Caco-2 (cell line): ENCODE data around the gene P4HA2. TPM values are rescaled to one million over a fixed set of nuclear protein-coding genes. Genes with fewer than 3 reads are reported as not detected.

Experiments
- BruUV-seq: library from RNA; stranded (reverse); fragments of 400-500 nt; replicated peaks from 2 replicates; lab custom pipeline; 2021; lab: Mats Ljungman, UMichigan
- CTCF ChIA-PET: fragments of 300-600 bp; sonication (Branson Sonifier 250); formaldehyde crosslinking; loops from one replicate; lab custom pipeline; 2022; ENCODE audit warnings: antibody characterized with exemption; lab: Charles Lee
- POLR2A ChIA-PET: fragments of 300-600 bp; sonication (Branson Sonifier 250); formaldehyde crosslinking; loops from one replicate; lab custom pipeline; 2022; ENCODE audit warnings: antibody characterized with exemption; lab: Charles Lee
- DNase-seq, 2 experiments: peaks; one replicate each; pipeline versions ENCODE4 v3.0.0 to v3.0.0-alpha.2; 2020 to 2022
- H3K27me3 ChIP-seq: replicated peaks from 2 replicates; pipeline ENCODE4 v1.6.0; 2011; ENCODE audit warnings: low read length; ENCODE audit not compliant: control insufficient read depth, insufficient read depth
- H3K36me3 ChIP-seq: 2 replicates; pipeline ENCODE4 v1.5.1; 2011; ENCODE audit warnings: low read length; ENCODE audit not compliant: control insufficient read depth, insufficient read depth
- H3K4me1 ChIP-seq: fragments of 250-450 bp; sonication (Bioruptor Pico); 2 replicates; pipeline ENCODE4 v1.5.1; 2020; ENCODE audit warnings: mild to moderate bottlenecking
- H3K4me3 ChIP-seq: 2 replicates; pipeline ENCODE4 v1.5.1; 2011; ENCODE audit warnings: low read depth, mild to moderate bottlenecking, control low read depth, low read length
- H3K9me3 ChIP-seq: fragments of 250-450 bp; sonication (Bioruptor Pico); 2 replicates; pipeline ENCODE4 v1.5.1; 2020; ENCODE audit warnings: mild to moderate bottlenecking, moderate library complexity
- H3K27ac Mint-ChIP-seq: one replicate; pipeline ENCODE4 v1.8.0; 2022; ENCODE audit warnings: mixed read lengths; ENCODE audit not compliant: unreplicated experiment
- H3K27me3 Mint-ChIP-seq: one replicate; pipeline ENCODE4 v1.8.0; 2022; ENCODE audit warnings: mixed read lengths; ENCODE audit not compliant: insufficient read depth, unreplicated experiment
- H3K36me3 Mint-ChIP-seq: one replicate; pipeline ENCODE4 v1.8.0; 2022; ENCODE audit warnings: mild to moderate bottlenecking, mixed read lengths; ENCODE audit not compliant: insufficient read depth, unreplicated experiment
- H3K4me1 Mint-ChIP-seq: one replicate; pipeline ENCODE4 v1.8.0; 2022; ENCODE audit warnings: low read depth, mixed read lengths; ENCODE audit not compliant: unreplicated experiment
- H3K4me3 Mint-ChIP-seq: one replicate; pipeline ENCODE4 v1.8.0; 2022; ENCODE audit warnings: mild to moderate bottlenecking, moderate library complexity, mixed read lengths; ENCODE audit not compliant: unreplicated experiment
- H3K9me3 Mint-ChIP-seq: one replicate; pipeline ENCODE4 v1.8.0; 2022; ENCODE audit warnings: mixed read lengths; ENCODE audit not compliant: unreplicated experiment
- intact Hi-C: fragments of 100-400 bp; cut with micrococcal nuclease; formaldehyde crosslinking; loops from one replicate; pipeline ENCODE4 v1.10.0; 2022; ENCODE audit not compliant: unreplicated experiment
- total RNA-seq: library from RNA; stranded (reverse); gene quantifications from 2 replicates; pipeline ENCODE4 v1.2.3, GENCODE V29; 2022
- TF ChIP-seq, protein P1 (sequence below), 2 experiments: fragments of 200-600 bp in 1 of 2; IDR thresholded peaks; 1 replicate in 1 of 2; 2 replicates in 1 of 2; pipeline versions ENCODE4 v1.5.1 to v1.8.0; 2011 to 2022; ENCODE audit warnings: antibody characterized with exemption in 1 of 2, control low read depth in 1 of 2, inconsistent platforms in 1 of 2, low read depth in 1 of 2, low read length in 1 of 2, mild to moderate bottlenecking in 1 of 2, moderate library complexity in 1 of 2; ENCODE audit not compliant: insufficient read depth in 1 of 2, severe bottlenecking in 1 of 2, unreplicated experiment in 1 of 2

The P4HA2 gene
- total RNA-seq, 1 experiment from 2014 or later, result 41.0 TPM

DNA sequence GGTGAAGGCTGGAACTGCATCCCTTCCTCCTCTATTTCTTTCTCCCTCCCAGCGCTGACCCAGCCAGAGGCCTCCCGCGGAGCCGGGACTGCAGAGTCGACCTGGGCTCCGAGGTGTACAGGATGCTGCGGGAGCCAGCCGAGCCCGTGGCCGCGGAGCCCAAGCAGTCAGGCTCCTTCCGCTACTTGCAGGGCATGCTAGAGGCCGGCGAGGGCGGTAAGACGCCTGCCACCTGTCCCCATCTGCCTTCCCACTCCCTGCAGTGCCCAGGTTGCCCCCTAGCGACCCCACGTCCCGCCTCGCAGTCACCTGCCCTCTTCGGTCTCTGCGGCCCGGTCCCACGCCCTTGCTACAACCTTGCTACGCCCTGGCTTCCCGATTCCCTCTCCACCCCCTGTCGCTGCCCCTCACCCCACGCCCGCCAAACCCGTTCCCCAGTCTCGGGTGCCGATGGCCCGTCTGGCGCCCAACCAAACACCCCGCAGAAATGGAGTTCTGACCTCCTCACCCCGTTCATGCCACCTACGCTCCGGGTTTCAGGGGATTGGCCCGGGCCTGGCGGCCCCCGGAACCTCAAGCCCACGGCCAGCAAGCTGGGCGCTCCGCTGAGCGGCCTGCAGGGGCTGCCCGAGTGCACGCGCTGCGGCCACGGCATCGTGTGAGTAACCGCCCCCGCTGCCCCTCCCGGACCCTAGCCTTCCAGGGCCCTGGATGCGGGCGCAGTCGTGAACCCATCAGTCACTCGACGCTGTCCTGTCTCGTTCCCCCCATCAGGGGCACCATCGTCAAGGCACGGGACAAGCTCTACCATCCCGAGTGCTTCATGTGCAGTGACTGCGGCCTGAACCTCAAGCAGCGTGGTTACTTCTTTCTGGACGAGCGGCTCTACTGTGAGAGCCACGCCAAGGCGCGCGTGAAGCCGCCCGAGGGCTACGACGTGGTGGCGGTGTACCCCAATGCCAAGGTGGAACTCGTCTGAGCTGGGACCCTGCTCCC, 43.9 kb upstream of the P4HA2 start:
- intact Hi-C loops, result loop anchor here (1.0 to 5.0 kb wide), 5 partner anchors 34 to 116 kb away; no protein-coding TSS in a partner anchor
- H3K9me3 Mint-ChIP-seq, result no peaks in the 10 kb centered on the region
- TF ChIP-seq, protein P1, sequence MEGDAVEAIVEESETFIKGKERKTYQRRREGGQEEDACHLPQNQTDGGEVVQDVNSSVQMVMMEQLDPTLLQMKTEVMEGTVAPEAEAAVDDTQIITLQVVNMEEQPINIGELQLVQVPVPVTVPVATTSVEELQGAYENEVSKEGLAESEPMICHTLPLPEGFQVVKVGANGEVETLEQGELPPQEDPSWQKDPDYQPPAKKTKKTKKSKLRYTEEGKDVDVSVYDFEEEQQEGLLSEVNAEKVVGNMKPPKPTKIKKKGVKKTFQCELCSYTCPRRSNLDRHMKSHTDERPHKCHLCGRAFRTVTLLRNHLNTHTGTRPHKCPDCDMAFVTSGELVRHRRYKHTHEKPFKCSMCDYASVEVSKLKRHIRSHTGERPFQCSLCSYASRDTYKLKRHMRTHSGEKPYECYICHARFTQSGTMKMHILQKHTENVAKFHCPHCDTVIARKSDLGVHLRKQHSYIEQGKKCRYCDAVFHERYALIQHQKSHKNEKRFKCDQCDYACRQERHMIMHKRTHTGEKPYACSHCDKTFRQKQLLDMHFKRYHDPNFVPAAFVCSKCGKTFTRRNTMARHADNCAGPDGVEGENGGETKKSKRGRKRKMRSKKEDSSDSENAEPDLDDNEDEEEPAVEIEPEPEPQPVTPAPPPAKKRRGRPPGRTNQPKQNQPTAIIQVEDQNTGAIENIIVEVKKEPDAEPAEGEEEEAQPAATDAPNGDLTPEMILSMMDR (IDR thresholded peaks at IDR 0.05; ENCODE audit: insufficient read depth in 1 of 2, low read depth in 1 of 2, low read length in 1 of 2, severe bottlenecking in 1 of 2, unreplicated experiment in 1 of 2), result no peak
- H3K4me3 Mint-ChIP-seq, result no peak overlapping the region
- ChIA-PET CTCF (interaction anchor here (0.7 to 3.5 kb wide), 6 partner anchors 22 to 230 kb away, joined by 3 to 12 read pairs (median 4); partner anchors contain the start of gene SLC22A4), POLR2A (interaction anchor here (0.6 to 1.4 kb wide), 2 partner anchors 22 to 164 kb away, joined by 3 to 6 read pairs; no protein-coding TSS in a partner anchor)
- peak in 1 of 2 experiments; percentile 34 for DNase-seq
- H3K27me3 Mint-ChIP-seq, result no peaks in the 10 kb centered on the region
- peaks cover 19% of the 10 kb centered on the region for H3K4me1 ChIP-seq
- H3K36me3 ChIP-seq, result no peaks in the 10 kb centered on the region
- H3K27ac Mint-ChIP-seq, result no peak overlapping the region
- no peaks in the 10 kb centered on the region for H3K36me3 Mint-ChIP-seq
- BruUV-seq, result no TSS peak
- no peaks in the 10 kb centered on the region for H3K9me3 ChIP-seq
- H3K4me1 Mint-ChIP-seq, result peaks cover 24% of the 10 kb centered on the region
- H3K27me3 ChIP-seq, result no peaks in the 10 kb centered on the region
- H3K4me3 ChIP-seq, result no peak overlapping the region

DNA sequence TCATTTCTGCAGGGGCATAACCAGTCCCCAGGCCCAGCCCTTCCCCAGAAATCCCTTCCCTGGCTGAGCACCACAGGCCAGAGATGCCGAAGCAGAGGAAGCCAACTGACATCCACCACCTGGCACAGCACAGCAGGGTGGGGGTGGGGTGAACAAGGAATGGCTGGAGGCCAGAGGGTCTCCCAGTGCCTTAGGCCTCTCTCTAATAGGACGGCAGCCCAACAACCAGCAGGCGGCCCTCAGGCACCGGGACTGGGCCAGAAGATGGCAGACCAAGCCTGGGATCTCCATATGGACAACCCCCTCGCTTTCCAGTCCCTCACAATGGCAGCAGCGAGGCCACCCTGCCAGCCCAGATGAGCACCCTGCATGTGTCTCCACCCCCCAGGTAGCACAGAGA, 43.1 kb upstream of the P4HA2 start:
- H3K9me3 Mint-ChIP-seq, result no peaks in the 10 kb centered on the region
- POLR2A ChIA-PET, result no interaction called here
- Histone ChIP-seq H3K36me3 (no peaks in the 10 kb centered on the region), H3K27me3 (no peaks in the 10 kb centered on the region), H3K4me3 (no peak overlapping the region), H3K4me1 (peaks cover 23% of the 10 kb centered on the region), H3K9me3 (no peaks in the 10 kb centered on the region)
- no peak overlapping the region for H3K4me3 Mint-ChIP-seq
- H3K36me3 Mint-ChIP-seq, result no peaks in the 10 kb centered on the region
- no peak overlapping the region for H3K27ac Mint-ChIP-seq
- TF ChIP-seq, protein P1 (IDR thresholded peaks at IDR 0.05; ENCODE audit: insufficient read depth in 1 of 2, low read depth in 1 of 2, low read length in 1 of 2, severe bottlenecking in 1 of 2, unreplicated experiment in 1 of 2), result no peak
- H3K27me3 Mint-ChIP-seq, result no peaks in the 10 kb centered on the region
- intact Hi-C loops, result loop anchor here (5.0 kb wide), 2 partner anchors 33 to 117 kb away; no protein-coding TSS in a partner anchor
- peak in 1 of 2 experiments; percentile 29 for DNase-seq
- peaks cover 23% of the 10 kb centered on the region for H3K4me1 Mint-ChIP-seq
- CTCF ChIA-PET, result interaction anchor here (3.5 kb wide), 1 partner anchor 23 kb away, joined by 12 read pairs; the partner anchor contains the start of gene SLC22A4
- BruUV-seq, result no TSS peak

DNA sequence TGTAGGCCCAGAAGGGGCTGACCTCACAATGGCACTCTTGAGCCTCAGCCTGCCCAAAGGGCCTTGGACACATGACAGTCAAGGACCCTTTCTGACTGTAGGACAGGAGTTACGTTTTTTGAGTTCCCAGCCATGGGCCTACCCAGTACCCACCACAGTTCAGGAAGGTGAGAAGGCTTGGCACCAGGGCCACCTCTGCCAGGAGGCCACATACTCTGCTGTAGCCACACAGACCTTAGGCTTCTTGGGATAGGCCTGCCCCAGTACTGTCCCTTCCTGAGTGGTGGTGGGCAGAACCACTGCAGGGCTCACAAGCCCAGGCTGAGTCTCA, 42.6 kb upstream of the P4HA2 start:
- H3K4me1 Mint-ChIP-seq, result peaks cover 19% of the 10 kb centered on the region
- no peak overlapping the region for H3K4me3 Mint-ChIP-seq
- H3K4me3 ChIP-seq, result no peak overlapping the region
- no TSS peak for BruUV-seq
- H3K36me3 ChIP-seq, result no peaks in the 10 kb centered on the region
- no peaks in the 10 kb centered on the region for H3K27me3 ChIP-seq
- intact Hi-C loops, result loop anchor here (5.0 kb wide), 2 partner anchors 33 to 117 kb away; no protein-coding TSS in a partner anchor
- no peaks in the 10 kb centered on the region for H3K27me3 Mint-ChIP-seq
- TF ChIP-seq, protein P1 (IDR thresholded peaks at IDR 0.05; ENCODE audit: insufficient read depth in 1 of 2, low read depth in 1 of 2, low read length in 1 of 2, severe bottlenecking in 1 of 2, unreplicated experiment in 1 of 2), result no peak
- POLR2A ChIA-PET, result no interaction called here
- peak in 1 of 2 experiments; percentile 17 for DNase-seq
- CTCF ChIA-PET, result no interaction called here
- peaks cover 23% of the 10 kb centered on the region for H3K4me1 ChIP-seq
- H3K27ac Mint-ChIP-seq, result no peak overlapping the region
- no peaks in the 10 kb centered on the region for H3K9me3 ChIP-seq
- H3K36me3 Mint-ChIP-seq, result no peaks in the 10 kb centered on the region
- H3K9me3 Mint-ChIP-seq, result no peaks in the 10 kb centered on the region
